ENCODE results near the gene JMJD1C.

DNA sequence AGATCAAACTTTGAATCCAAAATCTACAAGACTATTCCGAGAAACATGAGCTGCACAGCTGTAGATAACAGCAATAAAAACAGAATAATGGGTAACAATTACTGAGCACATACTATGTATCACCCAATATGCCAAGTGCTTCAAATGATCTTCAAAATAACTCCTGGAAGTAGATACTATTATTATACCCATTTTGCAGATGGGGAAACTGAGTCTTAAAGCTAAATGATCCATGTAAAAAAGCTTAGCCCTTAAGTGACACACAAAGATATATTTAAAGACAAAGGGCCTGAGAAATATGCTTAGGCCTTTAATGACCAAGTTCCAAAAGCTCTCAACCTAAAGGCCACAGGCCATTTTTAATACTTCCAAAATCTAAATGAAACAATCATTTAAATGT is 37.1 kb upstream of the JMJD1C start:
- TF ChIP-seq POLR2A (IDR thresholded peaks at IDR 0.05) (no peak), POLR2AphosphoS5 (IDR thresholded peaks at IDR 0.05) (no peak), EP300 (IDR thresholded peaks at IDR 0.05) (no peak)
- TF ChIP-seq, protein P1, sequence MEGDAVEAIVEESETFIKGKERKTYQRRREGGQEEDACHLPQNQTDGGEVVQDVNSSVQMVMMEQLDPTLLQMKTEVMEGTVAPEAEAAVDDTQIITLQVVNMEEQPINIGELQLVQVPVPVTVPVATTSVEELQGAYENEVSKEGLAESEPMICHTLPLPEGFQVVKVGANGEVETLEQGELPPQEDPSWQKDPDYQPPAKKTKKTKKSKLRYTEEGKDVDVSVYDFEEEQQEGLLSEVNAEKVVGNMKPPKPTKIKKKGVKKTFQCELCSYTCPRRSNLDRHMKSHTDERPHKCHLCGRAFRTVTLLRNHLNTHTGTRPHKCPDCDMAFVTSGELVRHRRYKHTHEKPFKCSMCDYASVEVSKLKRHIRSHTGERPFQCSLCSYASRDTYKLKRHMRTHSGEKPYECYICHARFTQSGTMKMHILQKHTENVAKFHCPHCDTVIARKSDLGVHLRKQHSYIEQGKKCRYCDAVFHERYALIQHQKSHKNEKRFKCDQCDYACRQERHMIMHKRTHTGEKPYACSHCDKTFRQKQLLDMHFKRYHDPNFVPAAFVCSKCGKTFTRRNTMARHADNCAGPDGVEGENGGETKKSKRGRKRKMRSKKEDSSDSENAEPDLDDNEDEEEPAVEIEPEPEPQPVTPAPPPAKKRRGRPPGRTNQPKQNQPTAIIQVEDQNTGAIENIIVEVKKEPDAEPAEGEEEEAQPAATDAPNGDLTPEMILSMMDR (IDR thresholded peaks at IDR 0.05): no peak
